ENCODE results near the gene MATR3.
"Not testable (repeated sequence)": the region's sequence is repeated elsewhere in the genome, so short reads cannot be mapped to it uniquely, and the experiment has no call there.

- TF ChIP-seq CTCF, POLR2A (IDR thresholded peaks at IDR 0.05): not testable (repeated sequence)
These were observed 51.9 kb downstream of the MATR3 start for GRCh38 chr5:139345442-139345841.
